Measurements from ENCODE around the gene IVNS1ABP. TPM values are rescaled to one million over a fixed set of nuclear protein-coding genes. Genes with fewer than 3 reads are reported as not detected.
A peak's percentile ranks its signal among the peaks of the same experiment; 100 is the strongest.
"Not testable (repeated sequence)": the region's sequence is repeated elsewhere in the genome, so short reads cannot be mapped to it uniquely, and the experiment has no call there.

The IVNS1ABP gene
- total and polyA plus RNA-seq, 2 donors: 69.7 to 70.0 TPM

DNA sequence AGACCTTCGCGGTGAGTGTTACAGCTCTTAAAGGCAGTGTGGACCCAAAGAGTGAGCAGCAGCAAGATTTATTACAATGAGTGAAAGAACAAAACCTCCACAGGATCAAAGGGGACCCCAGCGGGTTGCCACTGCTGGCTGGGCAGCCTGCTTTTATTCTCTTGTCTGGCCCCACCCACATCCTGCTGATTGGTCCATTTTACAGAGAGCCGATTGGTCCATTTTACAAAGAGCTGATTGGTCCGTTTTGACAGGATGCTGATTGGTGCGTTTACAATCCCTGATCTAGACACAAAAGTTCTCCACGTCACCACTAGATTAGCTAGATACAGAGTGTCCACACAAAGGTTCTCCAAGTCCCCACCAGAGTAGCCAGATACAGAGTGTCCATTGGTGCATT, 4.1 kb upstream of the IVNS1ABP start:
- not testable (repeated sequence) for H3K27ac ChIP-seq (ENCODE audit: low read depth in 1 of 2, low read length in 1 of 2); DNase-seq (ENCODE audit: low read depth in 6 of 9, low spot score in 9 of 9); H3K4me3 ChIP-seq (ENCODE audit: low read length in 2 of 2); H3K4me1 ChIP-seq (ENCODE audit: control insufficient read depth in 2 of 2, insufficient read depth in 2 of 2, low read length in 2 of 2); H3K27me3 ChIP-seq (ENCODE audit: control insufficient read depth in 2 of 2, insufficient read depth in 1 of 2, low read length in 1 of 2); H3K36me3 ChIP-seq (ENCODE audit: control insufficient read depth in 2 of 2, insufficient read depth in 2 of 2, low read length in 1 of 2); H3K9me3 ChIP-seq (ENCODE audit: control insufficient read depth in 2 of 2, insufficient read depth in 1 of 2, low read length in 1 of 2)
- WGBS: 97% methylated on average over 7 of the region's 7 CpGs

GRCh38 chr1:185319139-185319475, 2.1 kb upstream of the IVNS1ABP start:
- DNase-seq (ENCODE audit: low read depth in 6 of 9, low spot score in 9 of 9): no peak
- H3K4me1 ChIP-seq (ENCODE audit: control insufficient read depth in 2 of 2, insufficient read depth in 2 of 2, low read length in 2 of 2): peaks cover 4 to 12% of the 10 kb centered on the region in 2 donors
- H3K27me3 ChIP-seq (ENCODE audit: control insufficient read depth in 2 of 2, insufficient read depth in 1 of 2, low read length in 1 of 2): no peaks in the 10 kb centered on the region
- no peaks in the 10 kb centered on the region for H3K36me3 ChIP-seq (ENCODE audit: control insufficient read depth in 2 of 2, insufficient read depth in 2 of 2, low read length in 1 of 2)
- 91% methylated on average over 1 of the region's 1 CpG for WGBS
- peaks cover 0 to 5% of the 10 kb centered on the region in 2 donors for H3K9me3 ChIP-seq (ENCODE audit: control insufficient read depth in 2 of 2, insufficient read depth in 1 of 2, low read length in 1 of 2)
- H3K4me3 ChIP-seq (ENCODE audit: low read length in 2 of 2): no peak overlapping the region
- H3K27ac ChIP-seq (ENCODE audit: low read depth in 1 of 2, low read length in 1 of 2): no peak overlapping the region

DNA sequence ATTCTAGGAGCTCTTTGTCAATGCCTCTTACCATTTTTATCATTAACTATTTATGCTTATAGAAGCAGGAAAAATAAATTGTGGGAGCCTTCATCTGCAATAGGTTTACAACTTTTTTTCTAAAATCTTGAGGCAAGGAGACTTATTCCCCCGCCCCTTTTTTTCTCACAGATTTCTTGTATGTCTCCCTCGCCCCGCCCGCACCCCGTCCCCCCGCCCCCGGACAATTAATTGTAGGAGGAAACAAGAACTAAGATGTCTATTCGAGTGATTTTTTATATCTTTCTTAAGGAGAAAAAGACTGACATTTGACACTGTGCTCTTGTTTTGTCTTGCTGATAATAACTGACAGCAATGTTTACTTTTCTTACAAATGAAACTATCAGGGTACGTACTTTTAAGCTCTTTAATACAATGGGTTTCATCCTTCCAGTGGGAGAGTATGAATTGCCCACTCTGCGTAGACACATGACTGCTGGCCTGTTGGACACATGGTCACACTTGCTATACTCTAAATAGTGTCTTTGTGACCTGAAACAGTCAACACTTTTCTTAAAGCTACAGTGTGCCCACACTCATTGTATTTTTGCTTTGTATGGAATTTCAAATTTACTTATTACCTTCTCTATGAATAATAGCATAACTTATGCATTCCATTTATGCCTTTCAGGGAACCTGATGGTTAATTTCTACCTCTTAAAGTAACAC, 1.5 kb upstream of the IVNS1ABP start:
- Histone ChIP-seq H3K4me3 (ENCODE audit: low read length in 2 of 2) (no peak overlapping the region), H3K27ac (ENCODE audit: low read depth in 1 of 2, low read length in 1 of 2) (peak overlapping the region; percentile 92 to 99), H3K4me1 (ENCODE audit: control insufficient read depth in 2 of 2, insufficient read depth in 2 of 2, low read length in 2 of 2) (peaks cover 5 to 14% of the 10 kb centered on the region in 2 donors), H3K9me3 (ENCODE audit: control insufficient read depth in 2 of 2, insufficient read depth in 1 of 2, low read length in 1 of 2) (peaks cover 0 to 5% of the 10 kb centered on the region in 2 donors), H3K36me3 (ENCODE audit: control insufficient read depth in 2 of 2, insufficient read depth in 2 of 2, low read length in 1 of 2) (no peaks in the 10 kb centered on the region), H3K27me3 (ENCODE audit: control insufficient read depth in 2 of 2, insufficient read depth in 1 of 2, low read length in 1 of 2) (no peaks in the 10 kb centered on the region)
- WGBS: 93% methylated on average over 10 of the region's 10 CpGs
- DNase-seq (ENCODE audit: low read depth in 6 of 9, low spot score in 9 of 9): no peak

DNA sequence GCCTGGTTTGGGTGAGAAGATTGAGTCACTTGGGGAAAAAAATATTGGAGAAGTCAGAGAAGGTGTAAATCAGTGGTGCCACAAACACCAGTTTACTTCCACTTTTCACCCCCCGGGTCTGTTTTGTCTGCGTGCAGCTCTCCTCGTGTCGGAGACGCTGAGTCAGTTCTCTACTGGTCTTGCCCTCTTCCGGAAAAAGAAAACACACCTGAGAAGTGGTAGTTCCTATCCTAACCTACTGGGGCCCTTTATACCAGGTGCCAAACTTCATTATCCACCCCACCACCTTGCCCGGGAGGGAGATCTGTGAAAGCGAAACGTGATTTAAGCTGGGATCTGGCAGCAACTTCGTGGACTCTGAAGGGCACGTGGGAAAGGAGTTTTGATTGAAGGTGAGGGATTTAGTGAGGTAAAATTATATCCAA, 855 bp upstream of the IVNS1ABP start:
- Histone ChIP-seq H3K27ac (ENCODE audit: low read depth in 1 of 2, low read length in 1 of 2) (peak overlapping the region; percentile 92 to 99), H3K4me1 (ENCODE audit: control insufficient read depth in 2 of 2, insufficient read depth in 2 of 2, low read length in 2 of 2) (peaks cover 5 to 14% of the 10 kb centered on the region in 2 donors), H3K27me3 (ENCODE audit: control insufficient read depth in 2 of 2, insufficient read depth in 1 of 2, low read length in 1 of 2) (no peaks in the 10 kb centered on the region), H3K9me3 (ENCODE audit: control insufficient read depth in 2 of 2, insufficient read depth in 1 of 2, low read length in 1 of 2) (peaks cover 0 to 5% of the 10 kb centered on the region in 2 donors), H3K36me3 (ENCODE audit: control insufficient read depth in 2 of 2, insufficient read depth in 2 of 2, low read length in 1 of 2) (no peaks in the 10 kb centered on the region), H3K4me3 (ENCODE audit: low read length in 2 of 2) (peak overlapping the region; percentile 47 to 75)
- 16% methylated on average over 11 of the region's 11 CpGs for WGBS
- peak in 8 of 9 donors; percentile 42 to 86 (median 62) for DNase-seq (ENCODE audit: low read depth in 6 of 9, low spot score in 9 of 9)

GRCh38 chr1:185316163-185317033, 645 bp downstream of the IVNS1ABP start:
- WGBS: under 1% methylated on average over 88 of the region's 88 CpGs
- Histone ChIP-seq H3K27me3 (ENCODE audit: control insufficient read depth in 2 of 2, insufficient read depth in 1 of 2, low read length in 1 of 2) (no peaks in the 10 kb centered on the region), H3K4me1 (ENCODE audit: control insufficient read depth in 2 of 2, insufficient read depth in 2 of 2, low read length in 2 of 2) (peaks cover 8 to 14% of the 10 kb centered on the region in 2 donors), H3K36me3 (ENCODE audit: control insufficient read depth in 2 of 2, insufficient read depth in 2 of 2, low read length in 1 of 2) (peaks cover 0 to 8% of the 10 kb centered on the region in 2 donors), H3K27ac (ENCODE audit: low read depth in 1 of 2, low read length in 1 of 2) (peak overlapping the region; percentile 95 to 97), H3K9me3 (ENCODE audit: control insufficient read depth in 2 of 2, insufficient read depth in 1 of 2, low read length in 1 of 2) (peaks cover 0 to 5% of the 10 kb centered on the region in 2 donors), H3K4me3 (ENCODE audit: low read length in 2 of 2) (peak overlapping the region; percentile 75 to 97)
- DNase-seq (ENCODE audit: low read depth in 6 of 9, low spot score in 9 of 9): peak; percentile 55 to 94 (median 85)

DNA sequence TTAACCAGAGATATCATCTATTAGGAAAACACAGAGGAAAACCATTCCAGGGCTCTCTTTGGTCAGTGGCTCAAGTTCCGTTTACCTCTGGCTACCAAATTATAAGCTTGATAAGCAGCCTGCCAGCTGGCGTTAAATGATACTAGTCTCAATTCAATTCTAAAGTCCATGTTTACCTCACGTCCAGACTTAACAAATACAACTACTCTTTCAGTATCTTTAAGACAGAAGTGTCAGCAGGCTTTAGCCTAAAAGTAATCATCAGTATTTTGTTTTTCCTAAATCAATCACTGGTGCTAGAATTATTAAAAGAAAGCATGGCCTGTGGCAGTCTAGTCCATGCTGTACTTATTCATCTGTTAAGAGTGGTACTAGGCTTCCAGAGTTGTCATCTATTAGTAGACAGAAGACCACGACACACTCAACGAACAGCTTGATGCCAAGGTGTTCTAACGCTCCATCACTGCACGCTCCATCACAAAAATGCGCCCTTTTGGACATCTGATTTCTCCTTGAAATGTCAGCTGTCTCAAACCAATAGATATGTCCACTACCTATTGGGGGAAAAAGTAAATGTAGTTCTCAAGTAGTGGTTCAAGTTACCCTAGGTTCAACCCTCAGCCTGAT, 1.5 kb downstream of the IVNS1ABP start:
- Histone ChIP-seq H3K27ac (ENCODE audit: low read depth in 1 of 2, low read length in 1 of 2) (peak overlapping the region; percentile 59 to 97), H3K27me3 (ENCODE audit: control insufficient read depth in 2 of 2, insufficient read depth in 1 of 2, low read length in 1 of 2) (no peaks in the 10 kb centered on the region), H3K4me1 (ENCODE audit: control insufficient read depth in 2 of 2, insufficient read depth in 2 of 2, low read length in 2 of 2) (peaks cover 8 to 14% of the 10 kb centered on the region in 2 donors), H3K4me3 (ENCODE audit: low read length in 2 of 2) (peak overlapping the region; percentile 75 to 97), H3K36me3 (ENCODE audit: control insufficient read depth in 2 of 2, insufficient read depth in 2 of 2, low read length in 1 of 2) (peaks cover 5 to 16% of the 10 kb centered on the region in 2 donors), H3K9me3 (ENCODE audit: control insufficient read depth in 2 of 2, insufficient read depth in 1 of 2, low read length in 1 of 2) (no peaks in the 10 kb centered on the region)
- no peak for DNase-seq (ENCODE audit: low read depth in 6 of 9, low spot score in 9 of 9)
- 26% methylated on average over 8 of the region's 8 CpGs for WGBS

- 79% methylated on average over 1 of the region's 1 CpG for WGBS
- no peaks in the 10 kb centered on the region for H3K27me3 ChIP-seq (ENCODE audit: control insufficient read depth in 2 of 2, insufficient read depth in 1 of 2, low read length in 1 of 2)
- no peak overlapping the region for H3K27ac ChIP-seq (ENCODE audit: low read depth in 1 of 2, low read length in 1 of 2)
- H3K36me3 ChIP-seq (ENCODE audit: control insufficient read depth in 2 of 2, insufficient read depth in 2 of 2, low read length in 1 of 2): peaks cover 7 to 23% of the 10 kb centered on the region in 2 donors
- H3K9me3 ChIP-seq (ENCODE audit: control insufficient read depth in 2 of 2, insufficient read depth in 1 of 2, low read length in 1 of 2): no peaks in the 10 kb centered on the region
- H3K4me1 ChIP-seq (ENCODE audit: control insufficient read depth in 2 of 2, insufficient read depth in 2 of 2, low read length in 2 of 2): peaks cover 8 to 14% of the 10 kb centered on the region in 2 donors
- peak overlapping the region; percentile 1 to 75 for H3K4me3 ChIP-seq (ENCODE audit: low read length in 2 of 2)
- DNase-seq (ENCODE audit: low read depth in 6 of 9, low spot score in 9 of 9): no peak
Measured at GRCh38 chr1:185314411-185314810, 2.6 kb downstream of the IVNS1ABP start.

DNA sequence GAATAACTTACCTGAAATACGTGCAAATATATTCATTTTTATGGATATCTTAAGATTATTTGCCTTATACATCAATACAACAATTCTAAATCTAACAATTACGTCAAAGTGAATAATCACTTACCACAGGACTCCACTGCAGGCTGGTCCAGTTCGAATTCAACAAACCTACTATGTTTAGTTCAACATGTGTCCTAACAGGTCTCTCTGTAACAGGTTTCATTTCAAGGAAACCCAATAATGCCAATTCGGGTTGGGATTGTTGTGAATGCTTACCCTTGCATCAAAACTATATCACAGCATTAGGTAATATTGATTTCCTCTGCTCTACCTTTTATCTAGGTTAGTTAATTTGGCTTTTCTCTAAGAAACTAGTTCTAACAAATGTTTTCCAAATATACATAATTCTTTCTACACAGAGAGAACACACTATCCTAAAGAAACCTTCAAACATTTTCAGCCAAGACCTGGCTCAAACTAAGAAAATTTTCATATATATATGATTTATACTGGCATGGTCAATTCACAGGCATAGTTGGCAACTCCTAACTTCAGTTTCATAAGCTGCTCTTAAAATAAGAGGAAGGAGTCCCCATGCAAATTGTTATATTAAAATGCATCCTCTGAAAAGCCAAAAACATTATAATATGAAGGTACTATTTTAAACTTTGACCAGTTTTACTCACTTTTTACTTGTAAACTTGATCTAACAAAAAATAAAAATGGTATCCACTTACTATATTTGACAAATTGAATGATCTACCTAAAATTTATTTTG, 4.5 kb downstream of the IVNS1ABP start:
- peaks cover 12 to 36% of the 10 kb centered on the region in 2 donors for H3K36me3 ChIP-seq (ENCODE audit: control insufficient read depth in 2 of 2, insufficient read depth in 2 of 2, low read length in 1 of 2)
- H3K4me3 ChIP-seq (ENCODE audit: low read length in 2 of 2): no peak overlapping the region
- H3K4me1 ChIP-seq (ENCODE audit: control insufficient read depth in 2 of 2, insufficient read depth in 2 of 2, low read length in 2 of 2): peaks cover 7 to 8% of the 10 kb centered on the region in 2 donors
- 97% methylated on average over 4 of the region's 4 CpGs for WGBS
- H3K27ac ChIP-seq (ENCODE audit: low read depth in 1 of 2, low read length in 1 of 2): no peak overlapping the region
- H3K27me3 ChIP-seq (ENCODE audit: control insufficient read depth in 2 of 2, insufficient read depth in 1 of 2, low read length in 1 of 2): no peaks in the 10 kb centered on the region
- DNase-seq (ENCODE audit: low read depth in 6 of 9, low spot score in 9 of 9): no peak
- no peaks in the 10 kb centered on the region for H3K9me3 ChIP-seq (ENCODE audit: control insufficient read depth in 2 of 2, insufficient read depth in 1 of 2, low read length in 1 of 2)

All from thymus (tissue), 11 donors.